LNCaP clone FGC (cell line): ENCODE data around the gene OR52W1.

Source experiments
- DNase-seq: peaks from one replicate; pipeline ENCODE4 v3.0.0-alpha.2; 2011; ENCODE audit warnings: low read depth
- H3K4me3 ChIP-seq: 2 replicates; pipeline ENCODE4 v1.5.1; 2011; ENCODE audit warnings: mild to moderate bottlenecking, low read depth, low read length, control low read depth
- TF ChIP-seq, protein P1 (sequence below): IDR thresholded peaks from 2 replicates; pipeline ENCODE4 v1.5.1; 2012; ENCODE audit warnings: mild to moderate bottlenecking; ENCODE audit not compliant: control insufficient read depth, insufficient read depth; ENCODE audit errors: extremely low read depth

Gene OR52W1

DNA sequence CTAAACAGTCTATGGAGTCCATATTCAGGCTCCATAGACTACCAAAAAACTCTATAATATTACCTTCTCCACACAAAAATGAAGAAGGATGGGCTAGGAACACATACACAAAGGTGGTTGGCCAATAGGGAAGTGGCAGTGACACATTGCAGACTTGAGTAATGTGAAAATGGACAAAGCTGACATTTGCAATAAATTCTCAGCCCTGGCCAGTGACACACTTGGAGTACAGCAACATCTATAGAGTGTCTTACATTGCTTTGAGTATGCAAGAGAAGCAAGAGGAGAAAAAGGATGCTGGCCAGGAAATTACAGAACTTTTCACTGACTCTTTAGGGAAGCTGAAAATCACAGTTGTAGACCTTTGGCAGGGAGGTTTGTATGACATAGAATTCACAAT is 7.3 kb upstream of the OR52W1 start:
- no peak for DNase-seq
- TF ChIP-seq, protein P1, sequence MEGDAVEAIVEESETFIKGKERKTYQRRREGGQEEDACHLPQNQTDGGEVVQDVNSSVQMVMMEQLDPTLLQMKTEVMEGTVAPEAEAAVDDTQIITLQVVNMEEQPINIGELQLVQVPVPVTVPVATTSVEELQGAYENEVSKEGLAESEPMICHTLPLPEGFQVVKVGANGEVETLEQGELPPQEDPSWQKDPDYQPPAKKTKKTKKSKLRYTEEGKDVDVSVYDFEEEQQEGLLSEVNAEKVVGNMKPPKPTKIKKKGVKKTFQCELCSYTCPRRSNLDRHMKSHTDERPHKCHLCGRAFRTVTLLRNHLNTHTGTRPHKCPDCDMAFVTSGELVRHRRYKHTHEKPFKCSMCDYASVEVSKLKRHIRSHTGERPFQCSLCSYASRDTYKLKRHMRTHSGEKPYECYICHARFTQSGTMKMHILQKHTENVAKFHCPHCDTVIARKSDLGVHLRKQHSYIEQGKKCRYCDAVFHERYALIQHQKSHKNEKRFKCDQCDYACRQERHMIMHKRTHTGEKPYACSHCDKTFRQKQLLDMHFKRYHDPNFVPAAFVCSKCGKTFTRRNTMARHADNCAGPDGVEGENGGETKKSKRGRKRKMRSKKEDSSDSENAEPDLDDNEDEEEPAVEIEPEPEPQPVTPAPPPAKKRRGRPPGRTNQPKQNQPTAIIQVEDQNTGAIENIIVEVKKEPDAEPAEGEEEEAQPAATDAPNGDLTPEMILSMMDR = no peak
- H3K4me3 ChIP-seq = no peak overlapping the region

DNA sequence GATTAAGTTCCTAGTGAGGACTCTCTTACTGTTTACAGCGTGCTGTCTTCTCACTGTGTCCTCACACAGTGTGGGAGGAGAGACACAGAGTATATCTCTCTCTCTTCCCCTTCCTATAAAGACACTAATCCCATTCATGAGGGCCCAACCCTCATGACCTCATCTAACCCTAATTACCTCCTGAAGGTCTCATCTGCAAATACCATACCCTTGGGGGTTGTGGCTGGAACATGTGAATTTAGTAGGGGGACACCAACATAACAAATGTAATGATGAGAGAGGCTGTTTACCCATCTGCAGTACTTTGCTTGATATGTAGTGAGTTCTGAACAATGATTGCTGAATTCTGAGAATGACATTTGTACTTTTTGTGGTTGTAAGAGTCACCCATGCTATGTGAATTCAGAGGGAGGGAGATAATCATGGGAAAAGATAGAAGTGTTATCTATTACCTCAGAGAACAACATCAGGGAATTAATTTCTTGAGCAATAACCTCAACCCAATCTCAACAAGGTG is 4.9 kb upstream of the OR52W1 start:
- TF ChIP-seq, protein P1 = no peak
- DNase-seq = no peak
- no peak overlapping the region for H3K4me3 ChIP-seq

DNA sequence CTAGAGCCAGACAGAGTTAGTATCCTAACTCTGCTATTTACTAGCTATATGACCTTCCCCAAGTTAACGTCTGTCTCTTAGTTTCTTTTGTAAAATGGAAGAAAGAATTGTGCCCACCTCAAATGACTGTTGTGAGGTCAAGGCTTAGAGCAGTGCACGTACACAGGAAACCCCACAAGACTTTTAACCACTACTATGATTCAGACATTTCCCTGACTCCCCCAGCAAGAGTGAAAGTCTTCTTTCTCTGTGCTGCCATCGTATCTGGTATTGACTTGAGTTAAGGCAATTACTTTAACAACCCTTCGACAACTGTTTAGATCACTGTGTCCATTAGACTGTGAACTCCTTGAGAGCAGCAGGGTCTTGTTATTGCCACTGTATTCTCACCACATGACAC is 2.6 kb upstream of the OR52W1 start:
- TF ChIP-seq, protein P1 = no peak
- no peak overlapping the region for H3K4me3 ChIP-seq
- DNase-seq = no peak

DNA sequence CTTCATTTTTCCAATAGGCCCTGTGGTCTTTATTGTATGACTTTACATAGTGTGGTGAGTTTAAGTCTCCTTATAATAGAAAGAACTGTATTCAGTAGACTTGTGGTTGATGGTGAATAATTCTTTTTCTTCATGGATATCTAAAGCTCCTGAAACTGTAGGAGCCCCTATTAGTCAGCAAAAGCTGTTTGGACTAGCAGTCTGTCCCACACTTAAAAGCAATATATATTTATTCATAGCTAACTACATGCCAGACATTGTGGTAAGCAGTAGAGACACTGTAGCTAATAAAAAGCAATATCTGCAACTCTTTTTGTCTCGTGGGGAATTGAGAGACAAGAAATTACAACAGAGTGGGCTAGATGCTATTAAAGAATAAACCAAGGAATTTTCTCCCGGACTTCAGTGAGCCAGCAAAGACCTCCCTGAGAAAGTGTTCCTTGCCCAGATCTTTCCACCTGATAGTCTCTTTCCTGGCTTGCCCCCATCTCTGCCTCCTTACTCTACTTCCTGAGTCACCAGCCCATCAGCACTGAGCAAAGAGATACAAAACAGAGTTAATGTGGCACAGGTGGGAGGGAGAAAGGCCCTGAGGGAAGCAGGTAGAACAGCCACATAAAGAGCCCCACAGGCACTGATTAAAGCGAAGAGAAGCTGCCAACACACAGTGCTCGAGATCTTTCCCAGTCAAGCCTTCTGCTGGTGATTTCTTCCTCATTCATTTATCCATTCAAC is 1.4 kb upstream of the OR52W1 start:
- TF ChIP-seq, protein P1 = no peak
- H3K4me3 ChIP-seq = no peak overlapping the region
- DNase-seq = no peak

DNA sequence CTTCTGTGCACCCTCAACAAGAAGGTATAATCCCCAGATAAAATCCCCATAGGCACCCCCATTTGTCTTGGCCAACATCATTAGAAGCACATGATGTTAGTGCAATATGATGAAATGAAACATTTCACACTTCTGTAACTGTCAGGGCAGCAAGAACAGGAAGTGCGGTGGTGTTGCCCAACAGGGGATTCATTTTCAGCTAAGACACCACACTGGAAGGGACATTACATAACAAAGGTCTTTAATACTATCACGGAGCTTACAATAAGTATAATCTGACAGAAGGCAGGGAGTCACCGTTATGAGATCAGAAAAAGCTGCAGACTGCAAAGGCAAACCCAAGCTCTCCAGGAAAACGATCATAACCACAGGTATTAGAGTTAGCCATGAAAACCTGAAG is 2.0 kb downstream of the OR52W1 start:
- TF ChIP-seq, protein P1 = no peak
- DNase-seq = no peak
- no peak overlapping the region for H3K4me3 ChIP-seq

DNA sequence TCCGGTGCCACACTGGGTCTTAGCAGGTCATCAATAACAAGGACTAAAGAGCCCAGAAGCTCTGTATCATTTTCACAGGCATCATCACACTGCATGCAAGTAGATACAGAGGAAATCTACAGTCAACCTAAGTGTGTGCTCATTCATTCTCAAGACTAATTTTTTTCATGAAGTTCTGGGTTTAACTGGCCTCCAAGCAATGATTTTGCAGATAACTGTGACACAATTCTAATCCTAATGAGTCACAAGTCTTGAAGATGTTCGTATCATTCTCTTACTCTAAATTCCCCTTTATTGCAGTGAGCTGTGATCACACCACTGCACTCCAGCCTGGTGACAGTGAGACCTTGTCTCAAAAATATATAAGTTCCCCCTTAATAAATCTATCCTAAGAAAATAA is 2.5 kb downstream of the OR52W1 start:
- no peak overlapping the region for H3K4me3 ChIP-seq
- TF ChIP-seq, protein P1 = no peak
- no peak for DNase-seq

DNA sequence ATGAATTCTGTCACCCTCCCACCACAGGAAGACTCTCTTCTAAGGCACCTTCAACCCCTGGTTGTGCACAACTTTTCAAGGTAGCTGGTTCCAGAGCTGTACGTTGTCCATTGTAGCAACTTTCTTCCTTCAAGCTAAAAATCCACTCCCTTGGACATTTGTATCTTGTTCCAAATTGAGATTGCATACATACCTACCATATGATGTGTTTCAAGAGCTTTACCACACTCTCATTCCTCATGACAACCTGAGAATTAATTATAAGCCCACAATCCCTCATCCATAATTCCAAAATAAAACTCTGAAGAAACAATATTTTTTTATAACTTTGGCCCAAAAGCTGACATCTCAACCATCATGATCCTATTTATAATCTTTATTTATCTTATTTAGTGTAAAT is 3.0 kb downstream of the OR52W1 start:
- no peak overlapping the region for H3K4me3 ChIP-seq
- no peak for DNase-seq
- TF ChIP-seq, protein P1 = no peak
